Measurements from ENCODE around the gene HNMT. TPM values are rescaled to one million over a fixed set of nuclear protein-coding genes. Genes with fewer than 3 reads are reported as not detected.
"Not testable (repeated sequence)": the region's sequence is repeated elsewhere in the genome, so short reads cannot be mapped to it uniquely, and the experiment has no call there.

HNMT gene
- total RNA-seq, 5 donors from 2014 or later (not counting 1 experiment from before 2014, with no cell fraction given) = 0.15 to 0.39 (median 0.22) TPM; not detected in 2

DNA sequence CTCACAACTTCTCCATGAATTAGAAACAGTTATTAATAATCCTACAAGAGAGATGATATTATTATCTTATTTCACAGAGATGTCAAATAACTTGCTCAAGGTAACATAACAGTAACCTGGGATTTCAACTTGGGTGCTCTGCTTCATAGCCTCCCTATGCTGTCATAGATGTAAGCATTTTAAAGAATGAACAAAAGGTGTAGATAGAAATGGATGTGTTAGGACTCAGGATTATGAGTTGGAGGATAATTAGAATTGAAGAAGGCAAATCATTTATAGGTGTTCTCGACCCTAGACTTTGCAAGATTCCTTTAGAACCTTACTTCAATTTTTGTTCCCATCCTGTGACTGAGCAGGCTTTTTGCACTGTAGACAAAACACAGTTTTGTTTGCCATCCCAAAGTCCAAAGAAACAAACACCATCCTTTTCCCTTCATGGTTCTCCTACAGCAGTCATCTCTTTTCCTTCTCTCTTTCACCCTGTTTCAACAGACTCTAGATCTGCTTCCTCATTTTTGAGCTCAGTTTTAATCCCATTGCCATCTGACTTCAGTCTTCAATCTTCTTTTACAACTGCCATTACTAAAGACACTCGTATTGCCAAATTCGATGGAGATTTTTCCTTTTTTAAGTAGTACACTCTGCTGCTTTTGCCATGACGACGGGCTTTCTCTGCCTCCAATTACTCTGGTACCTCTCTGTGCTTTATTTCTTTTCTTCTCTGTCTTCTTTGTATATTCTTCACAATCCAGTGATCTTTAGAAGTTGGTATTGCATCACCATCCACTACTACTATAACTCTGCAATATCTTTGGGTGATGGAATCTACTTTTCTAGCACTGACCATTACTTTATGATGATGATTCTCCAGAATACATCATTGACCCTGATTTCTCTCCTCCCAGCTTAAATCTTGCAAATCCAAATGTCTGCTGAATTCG, 4.5 kb downstream of the HNMT start:
- no peak overlapping the region for H3K4me3 Mint-ChIP-seq
- ATAC-seq (replicated peaks in 1 of 4) = no peak
- Histone ChIP-seq H3K9me3 (no peaks in the 10 kb centered on the region), H3K36me3 (ENCODE audit: control insufficient read depth in 2 of 2, extremely low read depth in 1 of 2, insufficient read depth in 1 of 2, low read length in 1 of 2) (no peaks in the 10 kb centered on the region), H3K27me3 (replicated peaks in 1 of 2; ENCODE audit: control insufficient read depth in 2 of 2, extremely low read depth in 1 of 2, insufficient read depth in 2 of 2, low read length in 1 of 2) (no peaks in the 10 kb centered on the region), H3K27ac (ENCODE audit: low read length) (no peak overlapping the region), H3K4me1 (ENCODE audit: control insufficient read depth in 1 of 2, extremely low read depth in 1 of 2, insufficient read depth in 2 of 2, low read length in 2 of 2) (no peaks in the 10 kb centered on the region), H3K4me3 (ENCODE audit: control insufficient read depth in 1 of 2, extremely low read depth in 1 of 2, low read length in 1 of 2) (no peak overlapping the region)
- WGBS (ENCODE audit: insufficient coverage) = 66% methylated on average over 5 of the region's 6 CpGs
- H3K9me3 Mint-ChIP-seq = no peaks in the 10 kb centered on the region
- H3K27ac Mint-ChIP-seq = no peak overlapping the region
- H3K27me3 Mint-ChIP-seq = no peaks in the 10 kb centered on the region
- CTCF ChIA-PET = no interaction called here
- no peaks in the 10 kb centered on the region for H3K36me3 Mint-ChIP-seq
- POLR2A ChIA-PET = no interaction called here
- H3K4me1 Mint-ChIP-seq = peaks cover 0 to 5% (median 0%) of the 10 kb centered on the region in 3 donors
- DNase-seq = no peak

DNA sequence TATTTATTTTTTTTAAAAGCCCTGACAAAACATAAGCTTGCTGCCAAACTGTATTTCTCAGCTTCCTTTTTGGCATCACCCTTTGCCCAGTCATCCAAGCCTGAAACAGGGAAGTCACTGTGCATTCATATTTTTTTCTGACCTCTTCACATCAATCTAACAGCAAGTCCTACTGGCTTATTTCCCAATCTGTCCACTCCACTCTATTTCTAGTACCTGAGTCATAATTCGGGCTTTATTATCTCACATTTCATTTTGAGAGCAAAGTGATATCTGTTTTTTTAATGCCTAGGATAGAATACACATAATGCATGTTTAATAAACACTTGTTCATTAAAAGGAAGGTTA, 5.1 kb downstream of the HNMT start:
- Mint-ChIP-seq H3K4me3 (no peak overlapping the region), H3K27ac (no peak overlapping the region), H3K36me3 (no peaks in the 10 kb centered on the region), H3K9me3 (no peaks in the 10 kb centered on the region), H3K4me1 (peaks cover 0 to 3% (median 0%) of the 10 kb centered on the region in 3 donors), H3K27me3 (no peaks in the 10 kb centered on the region)
- Histone ChIP-seq H3K9me3 (no peaks in the 10 kb centered on the region), H3K36me3 (ENCODE audit: control insufficient read depth in 2 of 2, extremely low read depth in 1 of 2, insufficient read depth in 1 of 2, low read length in 1 of 2) (no peaks in the 10 kb centered on the region), H3K27me3 (replicated peaks in 1 of 2; ENCODE audit: control insufficient read depth in 2 of 2, extremely low read depth in 1 of 2, insufficient read depth in 2 of 2, low read length in 1 of 2) (no peaks in the 10 kb centered on the region), H3K4me3 (ENCODE audit: control insufficient read depth in 1 of 2, extremely low read depth in 1 of 2, low read length in 1 of 2) (no peak overlapping the region), H3K4me1 (ENCODE audit: control insufficient read depth in 1 of 2, extremely low read depth in 1 of 2, insufficient read depth in 2 of 2, low read length in 2 of 2) (no peaks in the 10 kb centered on the region), H3K27ac (ENCODE audit: low read length) (no peak overlapping the region)
- no CpG with 5 or more reads among the region's 1 CpG for WGBS (ENCODE audit: insufficient coverage)
- CTCF ChIA-PET = no interaction called here
- ATAC-seq (replicated peaks in 1 of 4) = no peak
- POLR2A ChIA-PET = no interaction called here
- no peak for DNase-seq

DNA sequence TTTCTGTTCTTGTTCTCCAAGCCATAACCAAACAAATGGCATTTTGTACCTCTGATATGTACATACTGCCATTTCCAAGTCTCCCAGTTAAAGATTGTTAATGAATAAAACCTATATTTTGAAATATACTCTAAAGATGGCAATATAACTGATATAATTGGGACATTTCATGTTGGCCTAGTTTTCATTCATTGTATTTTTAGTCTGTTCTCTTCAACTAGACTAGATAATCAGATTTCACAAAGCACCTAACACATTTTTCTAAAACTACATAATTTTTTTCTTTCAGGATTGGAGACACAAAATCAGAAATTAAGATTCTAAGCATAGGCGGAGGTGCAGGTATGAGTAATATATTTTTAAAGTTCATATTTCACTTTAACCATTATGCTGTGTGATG, 5.6 kb downstream of the HNMT start:
- Mint-ChIP-seq H3K36me3 (no peaks in the 10 kb centered on the region), H3K9me3 (no peaks in the 10 kb centered on the region), H3K27ac (no peak overlapping the region), H3K4me3 (no peak overlapping the region), H3K27me3 (no peaks in the 10 kb centered on the region), H3K4me1 (peaks cover 0 to 2% (median 0%) of the 10 kb centered on the region in 3 donors)
- no peaks in the 10 kb centered on the region for H3K27me3 ChIP-seq (replicated peaks in 1 of 2; ENCODE audit: control insufficient read depth in 2 of 2, extremely low read depth in 1 of 2, insufficient read depth in 2 of 2, low read length in 1 of 2)
- H3K4me3 ChIP-seq (ENCODE audit: control insufficient read depth in 1 of 2, extremely low read depth in 1 of 2, low read length in 1 of 2) = no peak overlapping the region
- no peaks in the 10 kb centered on the region for H3K4me1 ChIP-seq (ENCODE audit: control insufficient read depth in 1 of 2, extremely low read depth in 1 of 2, insufficient read depth in 2 of 2, low read length in 2 of 2)
- WGBS (ENCODE audit: insufficient coverage) = no CpG with 5 or more reads among the region's 1 CpG
- ChIA-PET CTCF (no interaction called here), POLR2A (no interaction called here)
- ATAC-seq (replicated peaks in 1 of 4) (no peak), DNase-seq (no peak)
- no peak overlapping the region for H3K27ac ChIP-seq (ENCODE audit: low read length)
- no peaks in the 10 kb centered on the region for H3K36me3 ChIP-seq (ENCODE audit: control insufficient read depth in 2 of 2, extremely low read depth in 1 of 2, insufficient read depth in 1 of 2, low read length in 1 of 2)
- no peaks in the 10 kb centered on the region for H3K9me3 ChIP-seq

DNA sequence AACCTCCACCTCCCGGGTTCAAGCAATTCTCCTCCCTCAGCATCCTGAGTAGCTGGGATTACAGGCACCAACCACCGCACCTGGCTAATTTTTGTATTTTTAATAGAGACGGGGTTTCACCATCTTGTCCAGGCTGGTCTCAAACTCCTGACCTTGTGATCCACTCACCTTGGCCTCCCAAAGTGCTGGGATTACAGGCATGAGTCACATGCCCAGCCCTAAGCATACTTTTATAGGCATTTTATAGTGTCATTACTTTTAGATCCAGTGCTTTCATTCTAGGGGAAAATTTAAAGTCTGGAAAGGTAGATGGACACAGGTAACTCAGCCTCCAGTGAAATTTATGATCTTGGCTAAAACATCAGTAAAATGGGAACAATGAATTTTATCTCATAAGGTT, 7.0 kb downstream of the HNMT start:
- H3K27ac ChIP-seq (ENCODE audit: low read length); H3K4me3 ChIP-seq (ENCODE audit: control insufficient read depth in 1 of 2, extremely low read depth in 1 of 2, low read length in 1 of 2); H3K4me1 Mint-ChIP-seq; H3K27me3 Mint-ChIP-seq; H3K36me3 ChIP-seq (ENCODE audit: control insufficient read depth in 2 of 2, extremely low read depth in 1 of 2, insufficient read depth in 1 of 2, low read length in 1 of 2); CTCF ChIA-PET; H3K4me3 Mint-ChIP-seq; H3K9me3 ChIP-seq; DNase-seq; ATAC-seq (replicated peaks in 1 of 4); POLR2A ChIA-PET; H3K27me3 ChIP-seq (replicated peaks in 1 of 2; ENCODE audit: control insufficient read depth in 2 of 2, extremely low read depth in 1 of 2, insufficient read depth in 2 of 2, low read length in 1 of 2); H3K9me3 Mint-ChIP-seq; H3K4me1 ChIP-seq (ENCODE audit: control insufficient read depth in 1 of 2, extremely low read depth in 1 of 2, insufficient read depth in 2 of 2, low read length in 2 of 2); H3K36me3 Mint-ChIP-seq; H3K27ac Mint-ChIP-seq: not testable (repeated sequence)
- WGBS (ENCODE audit: insufficient coverage) = 100% methylated on average over 3 of the region's 3 CpGs

DNA sequence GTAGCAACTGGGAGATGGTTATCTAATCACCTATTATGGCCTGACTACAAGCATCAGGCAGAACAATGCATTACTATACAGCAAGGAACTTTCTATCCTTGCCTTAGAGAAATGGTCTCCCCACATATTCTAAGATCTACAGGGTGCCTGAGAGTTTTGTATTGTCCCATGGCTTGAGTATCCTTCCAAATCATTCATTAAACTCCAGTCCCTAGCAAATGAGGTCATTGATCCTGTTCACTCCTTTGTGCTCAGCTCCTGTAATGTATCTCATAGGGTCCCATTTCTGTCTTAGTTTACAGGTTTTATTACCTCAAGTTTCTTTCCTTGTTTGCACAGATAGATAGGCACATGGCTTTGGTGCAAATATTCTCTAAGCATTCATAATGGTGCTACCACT, 9.0 kb downstream of the HNMT start:
- no peak overlapping the region for H3K4me3 ChIP-seq (ENCODE audit: control insufficient read depth in 1 of 2, extremely low read depth in 1 of 2, low read length in 1 of 2)
- no peaks in the 10 kb centered on the region for H3K9me3 ChIP-seq
- H3K27ac ChIP-seq (ENCODE audit: low read length) = no peak overlapping the region
- no peaks in the 10 kb centered on the region for H3K36me3 ChIP-seq (ENCODE audit: control insufficient read depth in 2 of 2, extremely low read depth in 1 of 2, insufficient read depth in 1 of 2, low read length in 1 of 2)
- no peak overlapping the region for H3K4me3 Mint-ChIP-seq
- no peaks in the 10 kb centered on the region for H3K36me3 Mint-ChIP-seq
- ATAC-seq (replicated peaks in 1 of 4) (no peak), DNase-seq (no peak)
- no peaks in the 10 kb centered on the region for H3K9me3 Mint-ChIP-seq
- H3K4me1 Mint-ChIP-seq = no peaks in the 10 kb centered on the region
- ChIA-PET CTCF (no interaction called here), POLR2A (no interaction called here)
- no peaks in the 10 kb centered on the region for H3K27me3 ChIP-seq (replicated peaks in 1 of 2; ENCODE audit: control insufficient read depth in 2 of 2, extremely low read depth in 1 of 2, insufficient read depth in 2 of 2, low read length in 1 of 2)
- H3K4me1 ChIP-seq (ENCODE audit: control insufficient read depth in 1 of 2, extremely low read depth in 1 of 2, insufficient read depth in 2 of 2, low read length in 2 of 2) = no peaks in the 10 kb centered on the region
- no peaks in the 10 kb centered on the region for H3K27me3 Mint-ChIP-seq
- H3K27ac Mint-ChIP-seq = no peak overlapping the region

DNA sequence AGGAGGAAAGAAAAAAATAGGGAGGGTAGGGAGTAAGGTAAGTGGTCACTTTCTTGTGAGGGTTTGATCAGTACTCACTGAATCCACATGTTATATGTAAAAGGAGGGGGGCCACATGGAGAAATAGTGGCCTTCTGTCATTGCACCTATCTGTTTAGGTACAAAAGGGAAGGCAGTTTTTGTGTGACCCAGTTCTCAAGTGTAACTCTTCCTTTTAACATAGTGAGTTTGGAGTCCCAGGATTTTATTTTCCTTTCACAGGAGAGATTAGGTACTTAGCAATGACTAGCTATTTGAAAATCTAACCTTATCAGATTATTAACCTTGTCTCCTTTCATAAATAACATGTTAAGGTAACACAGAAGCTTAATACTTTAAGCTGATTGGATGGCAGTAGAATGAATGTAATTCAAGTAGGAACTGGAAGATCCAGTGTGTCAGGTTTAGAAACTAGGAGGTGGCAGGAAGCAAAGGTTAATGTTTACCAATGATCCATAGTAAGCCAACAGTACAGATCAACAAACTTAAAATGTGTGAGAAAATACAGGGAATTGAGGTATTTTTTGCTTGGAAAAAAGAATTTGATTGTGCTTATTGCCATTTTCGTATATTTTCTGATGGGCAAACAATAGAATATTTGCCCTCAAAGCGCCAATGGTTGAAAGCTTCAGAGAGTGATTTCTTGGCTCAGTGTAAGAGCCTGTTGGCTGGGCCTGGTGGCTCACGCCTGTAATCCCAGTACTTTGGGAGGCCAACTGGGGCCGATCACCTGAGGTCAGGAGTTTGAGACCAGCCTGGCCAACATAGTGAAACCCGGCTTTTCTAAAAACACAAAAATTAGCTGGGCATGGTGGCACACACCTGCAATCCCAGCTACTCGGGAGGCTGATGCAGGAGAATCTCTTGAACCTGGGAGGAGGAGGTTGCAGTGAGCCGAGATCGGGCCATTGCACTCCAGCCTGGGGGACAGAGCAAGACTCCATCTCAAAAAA, 11.3 kb downstream of the HNMT start:
- no peaks in the 10 kb centered on the region for H3K36me3 ChIP-seq (ENCODE audit: control insufficient read depth in 2 of 2, extremely low read depth in 1 of 2, insufficient read depth in 1 of 2, low read length in 1 of 2)
- Mint-ChIP-seq H3K4me1 (no peaks in the 10 kb centered on the region), H3K27me3 (no peaks in the 10 kb centered on the region), H3K4me3 (no peak overlapping the region), H3K9me3 (no peaks in the 10 kb centered on the region), H3K27ac (no peak overlapping the region), H3K36me3 (no peaks in the 10 kb centered on the region)
- H3K4me1 ChIP-seq (ENCODE audit: control insufficient read depth in 1 of 2, extremely low read depth in 1 of 2, insufficient read depth in 2 of 2, low read length in 2 of 2) = no peaks in the 10 kb centered on the region
- no peaks in the 10 kb centered on the region for H3K9me3 ChIP-seq
- H3K27ac ChIP-seq (ENCODE audit: low read length) = no peak overlapping the region
- WGBS (ENCODE audit: insufficient coverage) = 71% methylated on average over 5 of the region's 8 CpGs
- ATAC-seq (replicated peaks in 1 of 4) (no peak), DNase-seq (no peak)
- H3K4me3 ChIP-seq (ENCODE audit: control insufficient read depth in 1 of 2, extremely low read depth in 1 of 2, low read length in 1 of 2) = no peak overlapping the region
- H3K27me3 ChIP-seq (replicated peaks in 1 of 2; ENCODE audit: control insufficient read depth in 2 of 2, extremely low read depth in 1 of 2, insufficient read depth in 2 of 2, low read length in 1 of 2) = no peaks in the 10 kb centered on the region
- POLR2A ChIA-PET = no interaction called here
- CTCF ChIA-PET = no interaction called here

All from T-cell (primary cell).